Measurements from ENCODE around the gene TNS3. TPM values are rescaled to one million over a fixed set of nuclear protein-coding genes. Genes with fewer than 3 reads are reported as not detected.

The TNS3 gene
- total and polyA plus RNA-seq, 2 of the 13 experiments (the other 11 are each of a cell fraction or from before 2014, with no cell fraction given), result 52.9 to 55.7 TPM

- Histone ChIP-seq H3K79me2 (ENCODE audit: insufficient read depth, low read length) (peaks cover 88% of the 10 kb centered on the region), H3K36me3 (replicated peaks in 1 of 2; ENCODE audit: control insufficient read depth in 1 of 2, insufficient read depth in 2 of 2, low read length in 2 of 2) (peaks cover 4 to 20% of the 10 kb centered on the region in 2 experiments; a peak in 3 of 5 replicates), H2AFZ (ENCODE audit: low read length) (no peak overlapping the region), H3K4me3 (replicated peaks in 1 of 3; ENCODE audit: insufficient read depth in 1 of 3, low read depth in 2 of 3, low read length in 3 of 3) (no peak overlapping the region), H4K20me1 (ENCODE audit: insufficient read depth, low read length) (peaks cover 27% of the 10 kb centered on the region), H3K27me3 (ENCODE audit: control insufficient read depth in 1 of 2, insufficient read depth in 2 of 2, low read length in 2 of 2) (no peaks in the 10 kb centered on the region), H3K4me1 (ENCODE audit: insufficient read depth, low read length) (peaks cover 66% of the 10 kb centered on the region), H3K27ac (ENCODE audit: extremely low read length, insufficient read depth, low read length) (no peak overlapping the region), H3K9me3 (ENCODE audit: low read length) (no peaks in the 10 kb centered on the region), H3K9ac (ENCODE audit: insufficient read depth, low read depth, low read length) (no peak overlapping the region), H3K4me2 (ENCODE audit: low read depth, low read length) (no peak overlapping the region)
- in situ Hi-C loops (cut with HindIII; ENCODE audit: extremely low pct_ligation_motif_present, low pct_unique_long_range_greater_than_20kb), result no loop called here
- TF ChIP-seq ZHX2 (IDR thresholded peaks at IDR 0.05; ENCODE audit: low read depth) (no peak), ZHX2 (CRISPR knock-in tag; IDR thresholded peaks at IDR 0.05; ENCODE audit: borderline replicate concordance) (no peak), SP1 (IDR thresholded peaks at IDR 0.05) (no peak), SP1 (CRISPR knock-in tag; IDR thresholded peaks at IDR 0.05) (no peak), ZNF382 (CRISPR knock-in tag; IDR thresholded peaks at IDR 0.05; ENCODE audit: borderline replicate concordance) (no peak), ZIK1 (CRISPR knock-in tag; IDR thresholded peaks at IDR 0.05; ENCODE audit: borderline replicate concordance, low read depth) (no peak), ZNF891 (CRISPR knock-in tag; IDR thresholded peaks at IDR 0.05) (no peak), RBM22 (optimal IDR thresholded peaks at IDR 0.05; ENCODE audit: low read length) (no peak), ZNF776 (CRISPR knock-in tag; IDR thresholded peaks at IDR 0.05) (no peak), HNRNPLL (IDR thresholded peaks at IDR 0.05; ENCODE audit: low read depth, low read length, poor library complexity, severe bottlenecking) (no peak), AKNA (CRISPR knock-in tag; IDR thresholded peaks at IDR 0.05; ENCODE audit: borderline replicate concordance) (no peak), SKI (IDR thresholded peaks at IDR 0.05; ENCODE audit: partially characterized antibody) (no peak), TOE1 (CRISPR knock-in tag; IDR thresholded peaks at IDR 0.05) (no peak), ZNF672 (CRISPR knock-in tag; IDR thresholded peaks at IDR 0.05) (no peak)
- ChIA-PET POLR2A (interaction anchor here (0.5 kb wide), 1 partner anchor 20 kb away, joined by 4 read pairs; no protein-coding TSS in a partner anchor), CTCF (ENCODE audit: low intra/inter-chr PET ratio, low total read pairs) (no interaction called here)
- no TSS peak for BruUV-seq (replicated peaks)
- FAIRE-seq (no peak), DNase-seq (ENCODE audit: low spot score) (no peak), ATAC-seq (no peak)
- intact Hi-C loops (cut with micrococcal nuclease; ENCODE audit: unreplicated experiment), result no loop called here
- WGBS (ENCODE audit: low lambda C conversion rate), result 87% methylated on average over 3 of the region's 3 CpGs
Observed at GRCh38 chr7:47544416-47544815, 37.5 kb downstream of the TNS3 start.

Measured in HepG2 (cell line).